Vagina (tissue), 2 donors: Measurements from ENCODE around the gene MRTFA.

Experiments used
- CTCF ChIP-seq, 3 experiments: fragments of 450-650 bp in 2 of 3; fragments of 200-600 bp in 1 of 3; sonication (generic) in 1 of 3; IDR thresholded peaks; one replicate each; pipeline ENCODE4 v1.5.1; 2017 to 2019; ENCODE audit warnings: antibody characterized with exemption in 3 of 3, mild to moderate bottlenecking in 2 of 3, moderate library complexity in 2 of 3
- POLR2A ChIP-seq, 2 donors: fragments of 450-650 bp; IDR thresholded peaks; one replicate each; pipeline ENCODE4 v1.6.1; 2017; ENCODE audit warnings: antibody characterized with exemption in 2 of 2, mild to moderate bottlenecking in 2 of 2, moderate library complexity in 2 of 2
- POLR2AphosphoS5 ChIP-seq, 2 donors: sonication (generic); formaldehyde crosslinking; IDR thresholded peaks; one replicate each; pipeline ENCODE4 v1.9.0; 2017; ENCODE audit warnings: antibody characterized with exemption in 2 of 2, mild to moderate bottlenecking in 2 of 2, low read depth in 1 of 2; ENCODE audit not compliant: insufficient read depth in 1 of 2

DNA sequence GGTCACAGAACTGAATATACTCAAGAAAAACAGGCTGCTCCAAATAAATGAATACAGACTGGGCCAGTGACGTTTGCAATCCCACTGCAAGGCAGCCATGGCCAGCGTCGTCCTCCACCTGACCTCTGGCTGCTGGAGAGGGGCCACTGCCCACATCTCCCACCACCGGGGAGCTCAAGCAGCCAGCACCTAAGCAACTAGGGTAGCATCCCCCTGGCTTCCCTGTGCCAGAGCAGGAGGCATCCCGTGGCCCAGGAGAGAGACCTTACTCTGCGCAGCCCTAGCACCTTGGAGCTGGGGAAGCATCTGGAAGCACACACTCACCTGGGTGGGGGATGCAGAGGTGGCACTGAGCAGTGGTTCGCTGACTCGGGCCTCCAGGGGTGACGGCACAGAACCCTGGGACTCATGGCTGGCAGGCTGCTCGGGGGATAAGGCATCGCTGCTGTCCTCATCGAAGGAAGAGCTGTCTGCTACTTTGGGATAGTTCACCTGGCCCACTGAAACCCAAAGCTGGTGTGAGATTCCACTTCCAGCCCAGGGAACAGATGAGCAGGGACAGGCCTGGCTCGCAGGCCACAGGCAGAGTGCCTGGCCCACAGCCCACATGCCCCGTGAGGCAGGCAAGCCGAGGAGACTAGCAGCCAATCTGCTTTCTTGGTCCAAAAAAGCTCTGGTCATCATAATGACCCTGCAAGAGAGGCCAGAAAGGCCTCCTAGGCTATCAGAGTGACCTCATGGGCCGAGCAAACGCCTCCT lies 212.5 kb downstream of the MRTFA start:
- TF ChIP-seq POLR2A (IDR thresholded peaks at IDR 0.05) (no peak), CTCF (IDR thresholded peaks at IDR 0.05) (no peak), POLR2AphosphoS5 (IDR thresholded peaks at IDR 0.05; ENCODE audit: insufficient read depth in 1 of 2, low read depth in 1 of 2) (no peak)
